HCT116 (cell line): ENCODE measurements around the gene GMPPB. TPM values are rescaled to one million over a fixed set of nuclear protein-coding genes. Genes with fewer than 3 reads are reported as not detected.

Experiments used
- ATAC-seq: fragments of 200-7000 bp; cut with Tn5 transposase; 2 replicates; pipeline ENCODE4 v1.9.1; 2020; ENCODE audit warnings: mild to moderate bottlenecking, moderate library complexity
- BruUV-seq: library from RNA; stranded (reverse); fragments of 400-500 nt; replicated peaks from 2 replicates; lab custom pipeline; 2021; lab: Mats Ljungman, UMichigan
- CTCF ChIA-PET: fragments of 300-600 bp; sonication (Branson Sonifier 250); formaldehyde crosslinking; loops from one replicate; lab custom pipeline; 2021; ENCODE audit warnings: antibody characterized with exemption; lab: Charles Lee
- POLR2A ChIA-PET: fragments of 300-600, 350-600 bp; sonication (Branson Sonifier 250); formaldehyde crosslinking; loops from one replicate; lab custom pipeline; 2021; ENCODE audit warnings: antibody characterized with exemption; lab: Charles Lee
- RAD21 ChIA-PET, 2 experiments: fragments of 300-600 bp; sonication (Branson Sonifier 250); formaldehyde crosslinking; loops; one replicate each; lab custom pipeline; 2023; ENCODE audit warnings: low total read pairs in 2 of 2; ENCODE audit not compliant: uncharacterized antibody in 2 of 2, unreplicated experiment in 2 of 2, low non-redundant PET in 1 of 2; lab: Charles Lee
- DNase-seq: peaks from one replicate; pipeline ENCODE4 v3.0.0-alpha.2; 2010; ENCODE audit warnings: low read depth, low spot score
- H2AFZ ChIP-seq: fragments of 200-600 bp; shearing (Covaris generic), sonication (generic); 2 replicates; pipeline ENCODE4 v1.6.1; 2017; ENCODE audit warnings: low read depth, mixed run types, mixed read lengths, antibody characterized with exemption, low read length; ENCODE audit not compliant: poor library complexity, severe bottlenecking
- H3K27ac ChIP-seq: 2 replicates; pipeline ENCODE4 v1.5.1; 2012; ENCODE audit warnings: low read depth, low read length
- H3K27me3 ChIP-seq: fragments of 200-600 bp; sonication (generic); 2 replicates; pipeline ENCODE4 v1.6.1; 2016; ENCODE audit warnings: mixed run types, low read length, mixed read lengths; ENCODE audit not compliant: insufficient read depth
- H3K36me3 ChIP-seq, 2 experiments: fragments of 200-500 bp in 1 of 2; fragments of 200-600 bp in 1 of 2; sonication (Bioruptor generic) in 1 of 2; sonication (generic) in 1 of 2; 2 replicates each; pipeline versions ENCODE4 v1.5.1 to v1.6.1; 2014 to 2016; ENCODE audit warnings: low read length in 2 of 2, inconsistent platforms in 1 of 2, mixed read lengths in 1 of 2, mixed run types in 1 of 2; ENCODE audit not compliant: insufficient read depth in 2 of 2, control insufficient read depth in 1 of 2
- H3K4me1 ChIP-seq, 2 experiments: fragments of 200-600 bp in 1 of 2; sonication (generic) in 1 of 2; 2 replicates each; pipeline versions ENCODE4 v1.5.1 to v1.6.1; 2012 to 2017; ENCODE audit warnings: low read length in 2 of 2, inconsistent platforms in 1 of 2, mild to moderate bottlenecking in 1 of 2, mixed read lengths in 1 of 2, mixed run types in 1 of 2, moderate library complexity in 1 of 2; ENCODE audit not compliant: insufficient read depth in 2 of 2, control insufficient read depth in 1 of 2
- H3K4me2 ChIP-seq: fragments of 200-600 bp; sonication (generic); 2 replicates; pipeline ENCODE4 v1.6.1; 2017; ENCODE audit warnings: mixed run types, low read length, mixed read lengths
- H3K4me3 ChIP-seq, 2 experiments: fragments of 200-600 bp in 1 of 2; sonication (generic) in 1 of 2; replicated peaks in 1 of 2; 2 replicates each; pipeline ENCODE4 v1.5.1; 2011 to 2016; ENCODE audit warnings: low read length in 2 of 2, control low read depth in 1 of 2, low read depth in 1 of 2, mild to moderate bottlenecking in 1 of 2, mixed read lengths in 1 of 2, mixed run types in 1 of 2
- H3K79me2 ChIP-seq: fragments of 200-600 bp; sonication (generic); 2 replicates; pipeline ENCODE4 v1.6.1; 2017; ENCODE audit warnings: mild to moderate bottlenecking, mixed run types, low read length, moderate library complexity, mixed read lengths; ENCODE audit not compliant: insufficient read depth
- H3K9ac ChIP-seq: fragments of 200-600 bp; sonication (generic); 2 replicates; pipeline ENCODE4 v1.6.1; 2016; ENCODE audit warnings: low read length, mixed read lengths
- H3K9me2 ChIP-seq: fragments of 200-600 bp; sonication (generic), shearing (Covaris generic); 2 replicates; pipeline ENCODE4 v1.6.1; 2017; ENCODE audit warnings: mixed run types, mild to moderate bottlenecking, moderate library complexity; ENCODE audit not compliant: insufficient read depth
- H3K9me3 ChIP-seq, 2 experiments: fragments of 200-500 bp in 1 of 2; fragments of 200-600 bp in 1 of 2; sonication (Bioruptor generic) in 1 of 2; sonication (generic) in 1 of 2; 2 replicates each; pipeline ENCODE4 v1.6.1; 2014 to 2017; ENCODE audit warnings: low read length in 2 of 2, mixed read lengths in 2 of 2, inconsistent platforms in 1 of 2, low read depth in 1 of 2, mild to moderate bottlenecking in 1 of 2, mixed run types in 1 of 2, moderate library complexity in 1 of 2; ENCODE audit not compliant: control insufficient read depth in 1 of 2, insufficient read depth in 1 of 2
- H4K20me1 ChIP-seq: fragments of 200-600 bp; sonication (generic), shearing (Covaris generic); 2 replicates; pipeline ENCODE4 v1.6.1; 2017; ENCODE audit warnings: mixed run types, mild to moderate bottlenecking, moderate library complexity; ENCODE audit not compliant: insufficient read depth
- CBX3 ChIP-seq: IDR thresholded peaks from 2 replicates; pipeline ENCODE4 v1.6.1; 2012; ENCODE audit warnings: low read depth
- CTCF ChIP-seq, 3 experiments: fragments of 200-600 bp in 1 of 3; sonication (generic) in 1 of 3; IDR thresholded peaks in 2 of 3; conservative IDR thresholded peaks in 1 of 3; 2 replicates each; pipeline ENCODE4 v1.5.1; 2012 to 2017; ENCODE audit warnings: low read depth in 2 of 3, low read length in 2 of 3, antibody characterized with exemption in 1 of 3, borderline replicate concordance in 1 of 3, control low read depth in 1 of 3, mild to moderate bottlenecking in 1 of 3, mixed read lengths in 1 of 3, mixed run types in 1 of 3, moderate library complexity in 1 of 3; ENCODE audit not compliant: insufficient read depth in 1 of 3
- EGR1 ChIP-seq: IDR thresholded peaks from 2 replicates; pipeline ENCODE4 v1.6.1; 2012; ENCODE audit warnings: low read depth
- ELF1 ChIP-seq: IDR thresholded peaks from 2 replicates; pipeline ENCODE4 v1.6.1; 2012; ENCODE audit warnings: low read depth, borderline replicate concordance
- EZH2phosphoT487 ChIP-seq: fragments of 200-600 bp; IDR thresholded peaks from 2 replicates; pipeline ENCODE4 v1.6.1; 2018; ENCODE audit warnings: antibody characterized with exemption, borderline replicate concordance
- JUND ChIP-seq: IDR thresholded peaks from 2 replicates; pipeline ENCODE4 v1.6.1; 2012
- RAD21 ChIP-seq: IDR thresholded peaks from 2 replicates; pipeline ENCODE4 v1.6.1; 2012; ENCODE audit warnings: low read depth, mild to moderate bottlenecking
- SIN3A ChIP-seq: IDR thresholded peaks from 2 replicates; pipeline ENCODE4 v1.6.1; 2012; ENCODE audit warnings: low read depth
- SP1 ChIP-seq: IDR thresholded peaks from 2 replicates; pipeline ENCODE4 v1.6.1; 2012; ENCODE audit warnings: low read depth
- ZFX ChIP-seq: fragments of 450-650 bp; IDR thresholded peaks from 2 replicates; pipeline ENCODE4 v1.6.1; 2017
- intact Hi-C: fragments of 100-400 bp; cut with micrococcal nuclease; formaldehyde crosslinking; loops from 2 replicates; pipeline ENCODE4 v1.10.0; 2022
- total RNA-seq: library from RNA; stranded (reverse); gene quantifications from one replicate; pipeline ENCODE4 v1.2.1, GENCODE V29; 2021; ENCODE audit not compliant: unreplicated experiment
- TF ChIP-seq, protein P1 (sequence below): IDR thresholded peaks from 2 replicates; pipeline ENCODE4 v1.6.1; 2012

Gene GMPPB
- total RNA-seq, 1 experiment from 2014 or later = 24.1 TPM

- TF ChIP-seq SP1 = no peak
- no peak for TF ChIP-seq EZH2phosphoT487
- no peak for TF ChIP-seq ZFX
- no peak for TF ChIP-seq JUND
- TF ChIP-seq, protein P1, sequence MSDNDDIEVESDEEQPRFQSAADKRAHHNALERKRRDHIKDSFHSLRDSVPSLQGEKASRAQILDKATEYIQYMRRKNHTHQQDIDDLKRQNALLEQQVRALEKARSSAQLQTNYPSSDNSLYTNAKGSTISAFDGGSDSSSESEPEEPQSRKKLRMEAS = no peak
- TF ChIP-seq CTCF (IDR thresholded peaks at IDR 0.05 in 2 of 3, conservative IDR thresholded peaks at IDR 0.05 in 1 of 3; ENCODE audit: borderline replicate concordance in 1 of 3, insufficient read depth in 1 of 3, low read depth in 2 of 3, low read length in 2 of 3) = no peak
- peaks cover 8% of the 10 kb centered on the region; the same call in 1 of the 2 replicates for H3K79me2 ChIP-seq
- no peak for DNase-seq
- H3K4me1 ChIP-seq = no peaks in the 10 kb centered on the region
- H3K36me3 ChIP-seq = peaks cover 25 to 32% of the 10 kb centered on the region in 2 experiments; a peak in 3 of 4 replicates
- no peak overlapping the region for H3K9ac ChIP-seq
- ChIA-PET CTCF (no interaction called here), RAD21 (no interaction called here), POLR2A (no interaction called here)
- no peak overlapping the region for H3K4me2 ChIP-seq
- ATAC-seq = no peak
- H3K9me3 ChIP-seq = no peaks in the 10 kb centered on the region
- no peak overlapping the region for H3K4me3 ChIP-seq
- H3K9me2 ChIP-seq = no peaks in the 10 kb centered on the region
- BruUV-seq = no TSS peak
- H2AFZ ChIP-seq = no peak overlapping the region
- H4K20me1 ChIP-seq = no peaks in the 10 kb centered on the region
- H3K27me3 ChIP-seq = no peaks in the 10 kb centered on the region
- no peak overlapping the region for H3K27ac ChIP-seq
- intact Hi-C loops = no loop called here
Measured at GRCh38 chr3:49734752-49735151, 11.0 kb upstream of the GMPPB start.

GRCh38 chr3:49733551-49733950, 9.8 kb upstream of the GMPPB start:
- no peak overlapping the region for H3K4me3 ChIP-seq
- no TSS peak for BruUV-seq
- peaks cover 28 to 30% of the 10 kb centered on the region in 2 experiments; a peak in 3 of 4 replicates for H3K36me3 ChIP-seq
- CTCF ChIA-PET = no interaction called here
- no peak overlapping the region for H2AFZ ChIP-seq
- peaks cover 8% of the 10 kb centered on the region; the same call in 1 of the 2 replicates for H3K79me2 ChIP-seq
- no peaks in the 10 kb centered on the region for H3K9me2 ChIP-seq
- RAD21 ChIA-PET = no interaction called here
- no peak for DNase-seq
- H3K9ac ChIP-seq = no peak overlapping the region
- H3K27me3 ChIP-seq = no peaks in the 10 kb centered on the region
- H4K20me1 ChIP-seq = no peaks in the 10 kb centered on the region
- no peak overlapping the region for H3K4me2 ChIP-seq
- TF ChIP-seq CBX3 = no peak
- TF ChIP-seq RAD21 = no peak
- no peak for TF ChIP-seq ZFX
- TF ChIP-seq ELF1 = no peak
- no peak for TF ChIP-seq SIN3A
- no peak for TF ChIP-seq EGR1
- TF ChIP-seq, all 23 proteins: peak for 0
- no peaks in the 10 kb centered on the region for H3K9me3 ChIP-seq
- no peak for ATAC-seq
- H3K27ac ChIP-seq = no peak overlapping the region
- H3K4me1 ChIP-seq = no peaks in the 10 kb centered on the region
- POLR2A ChIA-PET = no interaction called here
- intact Hi-C loops = no loop called here
